Trophoblast cell (in vitro differentiated cells and primary cell): Measurements from ENCODE around the gene RAB7B.

Source experiments
- DNase-seq, 2 donors: peaks; one replicate each; pipeline ENCODE4 v3.0.0-alpha.2; 2016
- H2AFZ ChIP-seq: 2 replicates; pipeline ENCODE4 v1.6.1; 2013; ENCODE audit warnings: low read length, moderate library complexity, mild to moderate bottlenecking; ENCODE audit not compliant: insufficient read depth, poor library complexity
- H2AK5ac ChIP-seq: 2 replicates; pipeline ENCODE4 v1.6.1; 2013; ENCODE audit warnings: mild to moderate bottlenecking, low read length
- H2BK120ac ChIP-seq: 2 replicates; pipeline ENCODE4 v1.6.1; 2013; ENCODE audit warnings: low read length, mild to moderate bottlenecking, moderate library complexity; ENCODE audit not compliant: insufficient read depth, poor library complexity
- H2BK12ac ChIP-seq: 2 replicates; pipeline ENCODE4 v1.6.1; 2013; ENCODE audit warnings: mild to moderate bottlenecking, low read length, moderate library complexity
- H2BK5ac ChIP-seq: 2 replicates; pipeline ENCODE4 v1.6.1; 2013; ENCODE audit warnings: low read length, low read depth, moderate library complexity, mild to moderate bottlenecking; ENCODE audit not compliant: poor library complexity
- H3K14ac ChIP-seq: 2 replicates; pipeline ENCODE4 v1.6.1; 2013; ENCODE audit warnings: mild to moderate bottlenecking, low read length
- H3K18ac ChIP-seq: 2 replicates; pipeline ENCODE4 v1.6.1; 2013; ENCODE audit warnings: mild to moderate bottlenecking, low read length
- H3K23ac ChIP-seq: 2 replicates; pipeline ENCODE4 v1.6.1; 2013; ENCODE audit warnings: low read length
- H3K27ac ChIP-seq: 2 replicates; pipeline ENCODE4 v1.5.1; 2013; ENCODE audit warnings: low read depth, mild to moderate bottlenecking, inconsistent platforms, low read length, moderate library complexity
- H3K27me3 ChIP-seq: 2 replicates; pipeline ENCODE4 v1.6.1; 2013; ENCODE audit warnings: inconsistent platforms, mild to moderate bottlenecking, low read length, moderate library complexity; ENCODE audit not compliant: insufficient read depth
- H3K36me3 ChIP-seq, 2 experiments: 1 replicate in 1 of 2; 2 replicates in 1 of 2; pipeline ENCODE4 v1.6.1; 2013; ENCODE audit warnings: low read length in 2 of 2, mild to moderate bottlenecking in 2 of 2, moderate library complexity in 1 of 2; ENCODE audit not compliant: insufficient read depth in 2 of 2, control insufficient read depth in 1 of 2
- H3K4ac ChIP-seq: 2 replicates; pipeline ENCODE4 v1.6.1; 2013; ENCODE audit warnings: low read depth, mild to moderate bottlenecking, low read length, moderate library complexity
- H3K4me1 ChIP-seq, 2 experiments: 1 replicate in 1 of 2; 2 replicates in 1 of 2; pipeline ENCODE4 v1.6.1; 2013; ENCODE audit warnings: low read length in 2 of 2, mild to moderate bottlenecking in 2 of 2, moderate library complexity in 1 of 2; ENCODE audit not compliant: insufficient read depth in 2 of 2, control insufficient read depth in 1 of 2
- H3K4me2 ChIP-seq: 2 replicates; pipeline ENCODE4 v1.6.1; 2013; ENCODE audit warnings: inconsistent platforms, mild to moderate bottlenecking, low read length, moderate library complexity
- H3K4me3 ChIP-seq: 2 replicates; pipeline ENCODE4 v1.5.1; 2013; ENCODE audit warnings: mild to moderate bottlenecking, low read depth, low read length, inconsistent platforms
- H3K79me1 ChIP-seq: one replicate; pipeline ENCODE4 v1.6.1; 2013; ENCODE audit warnings: low read length
- H3K79me2 ChIP-seq: 2 replicates; pipeline ENCODE4 v1.6.1; 2013; ENCODE audit warnings: low read length, mild to moderate bottlenecking; ENCODE audit not compliant: control insufficient read depth, insufficient read depth, poor library complexity
- H3K9ac ChIP-seq: 2 replicates; pipeline ENCODE4 v1.6.1; 2013; ENCODE audit warnings: mild to moderate bottlenecking, low read length
- H3K9me3 ChIP-seq: 2 replicates; pipeline ENCODE4 v1.6.1; 2013; ENCODE audit warnings: low read depth, mild to moderate bottlenecking, control low read depth, inconsistent platforms, low read length; ENCODE audit not compliant: insufficient read depth
- H4K12ac ChIP-seq: 2 replicates; pipeline ENCODE4 v1.6.1; 2013; ENCODE audit warnings: low read depth, mild to moderate bottlenecking, low read length, moderate library complexity
- H4K8ac ChIP-seq: 2 replicates; pipeline ENCODE4 v1.6.1; 2013; ENCODE audit warnings: low read depth, mild to moderate bottlenecking, low read length, moderate library complexity
- H4K91ac ChIP-seq: one replicate; pipeline ENCODE4 v1.6.1; 2013; ENCODE audit warnings: low read depth, mild to moderate bottlenecking, low read length, moderate library complexity
- WGBS: extraction: QIAGEN DNeasy Blood & Tissue Kit; methylation state at CpG from one replicate; pipeline ENCODE4 v1.1.7; 2013; ENCODE audit warnings: missing lambda C conversion rate; ENCODE audit not compliant: insufficient read length, insufficient coverage; ENCODE audit errors: extremely low coverage; 5-methylcytosine and 5-hydroxymethylcytosine counted together

Gene RAB7B

GRCh38 chr1:205961991-205962820 lies 41.0 kb downstream of the RAB7B start:
- no peak overlapping the region for H3K14ac ChIP-seq
- no peak overlapping the region for H2BK12ac ChIP-seq
- no peak overlapping the region for H4K12ac ChIP-seq
- no peaks in the 10 kb centered on the region for H3K4me1 ChIP-seq
- H3K27ac ChIP-seq, result no peak overlapping the region
- H2BK120ac ChIP-seq, result no peak overlapping the region
- H2BK5ac ChIP-seq, result no peak overlapping the region
- no peaks in the 10 kb centered on the region for H3K36me3 ChIP-seq
- no peak overlapping the region for H4K91ac ChIP-seq
- no peak overlapping the region for H3K4me3 ChIP-seq
- no peak overlapping the region for H3K23ac ChIP-seq
- WGBS, result no CpG with 5 or more reads among the region's 9 CpGs
- no peaks in the 10 kb centered on the region for H3K27me3 ChIP-seq
- no peak overlapping the region for H2AFZ ChIP-seq
- no peak overlapping the region for H3K9ac ChIP-seq
- peaks cover 1% of the 10 kb centered on the region for H3K9me3 ChIP-seq
- no peak overlapping the region for H4K8ac ChIP-seq
- H3K18ac ChIP-seq, result no peak overlapping the region
- no peaks in the 10 kb centered on the region for H3K79me2 ChIP-seq
- DNase-seq, result no peak
- H3K4ac ChIP-seq, result no peak overlapping the region
- no peak overlapping the region for H2AK5ac ChIP-seq
- H3K4me2 ChIP-seq, result no peak overlapping the region
- H3K79me1 ChIP-seq, result no peaks in the 10 kb centered on the region

DNA sequence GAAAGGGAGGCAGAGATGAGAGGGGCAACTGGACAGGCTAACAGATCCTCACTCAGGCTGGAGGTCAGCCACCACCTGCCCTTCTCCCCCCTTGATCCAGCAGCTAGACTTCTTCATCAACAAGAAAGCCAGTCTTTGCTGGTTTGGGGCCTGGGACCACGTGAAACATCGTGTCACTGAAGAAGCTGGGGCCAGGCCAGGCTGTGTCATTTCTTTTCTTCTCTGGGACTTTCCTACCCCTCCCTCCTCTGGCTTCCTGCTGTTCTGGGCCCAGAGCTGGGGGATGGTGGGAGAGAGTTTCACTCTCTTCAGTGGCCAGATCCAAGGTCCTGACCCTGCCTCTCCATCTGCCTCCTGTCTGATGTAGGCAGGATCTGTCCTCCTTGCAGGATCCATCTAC lies 41.8 kb downstream of the RAB7B start:
- H3K4me1 ChIP-seq, result no peaks in the 10 kb centered on the region
- H3K14ac ChIP-seq, result no peak overlapping the region
- H2BK12ac ChIP-seq, result no peak overlapping the region
- H4K8ac ChIP-seq, result no peak overlapping the region
- no peak overlapping the region for H3K4me2 ChIP-seq
- H3K79me2 ChIP-seq, result no peaks in the 10 kb centered on the region
- no peak overlapping the region for H2AFZ ChIP-seq
- no peak overlapping the region for H3K4ac ChIP-seq
- H3K9ac ChIP-seq, result no peak overlapping the region
- no peak overlapping the region for H3K18ac ChIP-seq
- H3K4me3 ChIP-seq, result no peak overlapping the region
- no peak overlapping the region for H3K27ac ChIP-seq
- no peak overlapping the region for H4K91ac ChIP-seq
- no CpG with 5 or more reads among the region's 2 CpGs for WGBS
- no peak overlapping the region for H2BK120ac ChIP-seq
- no peaks in the 10 kb centered on the region for H3K27me3 ChIP-seq
- DNase-seq, result no peak
- H3K79me1 ChIP-seq, result no peaks in the 10 kb centered on the region
- H2AK5ac ChIP-seq, result no peak overlapping the region
- no peak overlapping the region for H3K23ac ChIP-seq
- no peak overlapping the region for H2BK5ac ChIP-seq
- peaks cover 1% of the 10 kb centered on the region for H3K9me3 ChIP-seq
- H3K36me3 ChIP-seq, result no peaks in the 10 kb centered on the region
- H4K12ac ChIP-seq, result no peak overlapping the region

- Histone ChIP-seq H3K4ac (no peak overlapping the region), H3K18ac (no peak overlapping the region), H3K27me3 (no peaks in the 10 kb centered on the region), H2BK5ac (no peak overlapping the region), H2AFZ (no peak overlapping the region), H4K8ac (no peak overlapping the region), H2BK12ac (no peak overlapping the region), H4K91ac (no peak overlapping the region), H3K4me1 (no peaks in the 10 kb centered on the region), H2BK120ac (no peak overlapping the region), H3K79me1 (no peaks in the 10 kb centered on the region), H3K9me3 (peaks cover 1% of the 10 kb centered on the region), H3K4me3 (no peak overlapping the region), H3K27ac (no peak overlapping the region), H3K4me2 (no peak overlapping the region), H4K12ac (no peak overlapping the region), H3K79me2 (no peaks in the 10 kb centered on the region), H3K14ac (no peak overlapping the region), H3K36me3 (no peaks in the 10 kb centered on the region), H2AK5ac (no peak overlapping the region), H3K23ac (peak overlapping the region; percentile 21), H3K9ac (no peak overlapping the region)
- WGBS, result no CpG with 5 or more reads among the region's 4 CpGs
- no peak for DNase-seq
Observed at GRCh38 chr1:205959789-205960188, 43.4 kb downstream of the RAB7B start.

DNA sequence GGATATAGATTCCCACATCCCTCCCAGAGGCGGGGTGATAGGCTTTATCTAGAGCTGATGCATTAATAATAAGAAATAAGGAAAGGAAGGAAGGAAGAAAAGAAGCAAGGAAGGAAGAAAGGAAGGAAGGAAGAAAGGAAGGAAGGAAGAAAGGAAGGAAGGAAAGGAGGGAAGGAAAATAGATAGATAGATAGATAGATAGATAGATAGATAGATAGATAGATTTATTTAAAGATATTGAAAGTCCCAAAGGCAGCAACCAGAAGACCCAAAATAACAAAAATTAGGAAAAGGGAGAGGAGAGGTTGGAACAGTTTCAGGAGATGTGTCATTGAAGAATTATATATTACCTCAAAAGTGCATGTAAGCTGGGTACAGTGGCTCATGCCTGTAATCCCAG lies 47.7 kb downstream of the RAB7B start:
- Histone ChIP-seq H4K12ac (no peak overlapping the region), H4K8ac (no peak overlapping the region), H3K23ac (no peak overlapping the region), H3K4ac (no peak overlapping the region), H3K9me3 (no peaks in the 10 kb centered on the region), H3K79me1 (no peaks in the 10 kb centered on the region), H3K4me3 (no peak overlapping the region), H2BK5ac (no peak overlapping the region), H3K4me1 (no peaks in the 10 kb centered on the region), H3K27me3 (no peaks in the 10 kb centered on the region), H2AK5ac (no peak overlapping the region), H3K14ac (no peak overlapping the region), H3K9ac (no peak overlapping the region), H2BK120ac (no peak overlapping the region), H3K4me2 (no peak overlapping the region), H3K79me2 (no peaks in the 10 kb centered on the region), H3K18ac (no peak overlapping the region), H3K27ac (no peak overlapping the region), H2BK12ac (no peak overlapping the region), H2AFZ (no peak overlapping the region), H3K36me3 (no peaks in the 10 kb centered on the region), H4K91ac (no peak overlapping the region)
- no CpG with 5 or more reads among the region's 1 CpG for WGBS
- DNase-seq, result no peak
